Tongue (tissue), 2 donors: Measurements from ENCODE around the gene ZNF804A. TPM values are rescaled to one million over a fixed set of nuclear protein-coding genes. Genes with fewer than 3 reads are reported as not detected.
"Not testable (repeated sequence)": the region's sequence is repeated elsewhere in the genome, so short reads cannot be mapped to it uniquely, and the experiment has no call there.

ENCODE experiments used
- DNase-seq: peaks from one replicate; pipeline ENCODE4 v3.0.0-alpha.2; 2015
- total RNA-seq: library from RNA; depleted of rRNA; stranded (reverse); fragments of >200 nt; gene quantifications from one replicate; pipeline ENCODE4 v1.2.3, GENCODE V29; 2014

The ZNF804A gene
- total RNA-seq, 1 donor from 2014 or later = 0.41 TPM

- DNase-seq = no peak
Observed at GRCh38 chr2:184728411-184728810, 130.1 kb downstream of the ZNF804A start.

- no peak for DNase-seq
Observed at GRCh38 chr2:184729581-184729980, 131.3 kb downstream of the ZNF804A start.

GRCh38 chr2:184730288-184730687 lies 132.0 kb downstream of the ZNF804A start:
- no peak for DNase-seq

- no peak for DNase-seq
Observed at GRCh38 chr2:184734338-184734737, 136.0 kb downstream of the ZNF804A start.

- no peak for DNase-seq
Observed at GRCh38 chr2:184735611-184736010, 137.3 kb downstream of the ZNF804A start.

GRCh38 chr2:184743096-184743495 lies 144.8 kb downstream of the ZNF804A start:
- DNase-seq = no peak

GRCh38 chr2:184756161-184756560 lies 157.8 kb downstream of the ZNF804A start:
- DNase-seq = no peak

DNA sequence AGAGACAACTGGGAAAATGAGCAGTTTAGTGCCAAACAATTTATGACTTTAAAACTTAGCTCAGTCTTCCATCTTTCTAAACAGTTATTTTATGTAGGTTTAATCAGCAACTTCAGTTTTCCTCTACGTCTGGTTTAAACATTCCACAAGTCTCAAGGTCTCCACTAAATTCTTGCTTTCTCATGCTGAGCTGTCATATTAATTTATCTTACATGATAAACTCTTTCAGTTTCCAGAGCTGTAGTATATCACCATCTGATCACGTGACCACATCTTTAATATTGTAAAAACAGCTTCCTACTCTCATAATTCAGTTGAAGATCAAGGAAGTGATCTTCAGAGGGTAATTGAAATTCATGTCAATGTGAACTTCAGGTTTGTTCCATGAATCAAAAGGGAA lies 158.6 kb downstream of the ZNF804A start:
- no peak for DNase-seq

GRCh38 chr2:184759557-184760255 lies 161.4 kb downstream of the ZNF804A start:
- DNase-seq = not testable (repeated sequence)

DNA sequence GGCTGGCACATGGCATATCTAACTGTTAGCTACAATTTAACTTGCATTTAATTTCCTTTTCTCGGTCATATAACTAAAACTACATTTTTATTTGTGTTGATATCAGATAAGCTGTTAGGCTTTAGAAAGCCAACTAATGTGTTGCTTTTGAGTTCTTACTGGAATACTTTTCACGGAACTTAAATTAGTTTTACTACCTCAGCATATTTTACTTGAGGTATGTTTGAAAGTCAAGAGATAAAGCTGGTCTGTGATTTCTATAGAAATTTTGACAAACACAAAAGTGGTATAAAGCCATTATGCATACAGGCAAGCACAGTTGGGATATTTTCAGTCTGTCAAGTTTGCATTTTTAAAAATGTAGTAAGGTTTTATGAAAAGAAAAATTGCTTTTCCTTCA lies 162.6 kb downstream of the ZNF804A start:
- no peak for DNase-seq

- no peak for DNase-seq
Observed at GRCh38 chr2:184765112-184765895, 167.0 kb downstream of the ZNF804A start.

GRCh38 chr2:184767059-184767458 lies 168.7 kb downstream of the ZNF804A start:
- no peak for DNase-seq

- no peak for DNase-seq
Observed at GRCh38 chr2:184769023-184769422, 170.7 kb downstream of the ZNF804A start.

- no peak for DNase-seq
Observed at GRCh38 chr2:184769686-184770085, 171.4 kb downstream of the ZNF804A start.

GRCh38 chr2:184779777-184780176 lies 181.4 kb downstream of the ZNF804A start:
- DNase-seq = no peak

DNA sequence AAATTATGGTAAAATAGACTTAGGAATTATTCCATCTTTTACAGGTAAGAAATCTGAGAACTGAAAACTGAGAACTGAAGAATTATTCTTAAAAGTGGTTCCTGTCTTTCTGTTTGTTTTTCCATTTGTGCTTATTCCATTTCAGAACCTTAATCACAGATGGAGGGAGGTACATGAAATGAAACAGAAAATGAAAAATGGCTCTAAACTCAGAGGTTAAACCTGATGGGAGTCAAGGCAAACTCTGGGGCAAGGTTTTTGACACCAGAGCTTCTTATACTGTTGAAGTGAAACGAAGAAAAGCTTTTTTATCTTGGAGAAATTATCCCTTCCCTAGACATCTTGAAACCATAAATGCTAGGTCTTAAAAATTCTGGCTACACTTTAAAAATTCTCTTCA lies 182.1 kb downstream of the ZNF804A start:
- DNase-seq = no peak

DNA sequence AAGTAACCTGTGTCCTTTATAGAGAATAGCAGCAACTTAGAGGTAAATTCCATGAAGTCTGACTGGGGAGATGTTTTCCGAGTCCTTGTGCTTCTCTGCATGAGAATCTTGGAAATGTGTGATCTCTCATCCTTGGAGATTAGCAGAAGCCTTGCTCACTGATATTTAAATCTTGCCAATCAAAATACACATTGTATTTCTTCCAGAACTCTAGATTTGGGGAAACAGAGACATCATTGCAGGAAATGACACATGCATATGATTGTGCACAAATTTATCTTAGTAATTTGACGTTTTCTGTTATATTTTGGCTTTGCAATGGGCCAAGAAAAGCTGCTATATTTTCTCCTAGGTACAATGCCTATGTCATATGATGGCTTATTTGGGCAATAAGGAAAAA lies 182.6 kb downstream of the ZNF804A start:
- DNase-seq = no peak

- DNase-seq = no peak
Observed at GRCh38 chr2:184783576-184783975, 185.2 kb downstream of the ZNF804A start.

GRCh38 chr2:184793176-184793575 lies 194.8 kb downstream of the ZNF804A start:
- no peak for DNase-seq

- no peak for DNase-seq
Observed at GRCh38 chr2:184799379-184799778, 201.1 kb downstream of the ZNF804A start.

DNA sequence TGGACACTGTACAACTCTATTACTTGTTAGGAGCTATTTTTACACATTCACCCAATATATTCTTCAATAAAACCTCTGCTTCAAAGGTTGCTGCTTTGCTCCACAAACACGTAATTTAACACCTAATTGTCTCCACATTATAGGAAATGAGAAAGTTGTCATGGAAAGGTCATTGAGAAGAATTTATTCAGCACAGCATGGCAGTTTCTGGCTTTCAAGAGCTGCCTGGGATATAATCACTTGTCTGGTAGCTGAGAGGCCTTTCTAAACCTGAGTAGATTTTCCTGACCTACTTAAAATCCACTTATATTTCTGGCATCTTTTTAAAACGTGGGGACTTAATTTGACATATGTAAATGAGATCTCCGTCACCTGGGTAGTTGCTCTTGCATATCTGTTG lies 216.1 kb downstream of the ZNF804A start:
- no peak for DNase-seq

DNA sequence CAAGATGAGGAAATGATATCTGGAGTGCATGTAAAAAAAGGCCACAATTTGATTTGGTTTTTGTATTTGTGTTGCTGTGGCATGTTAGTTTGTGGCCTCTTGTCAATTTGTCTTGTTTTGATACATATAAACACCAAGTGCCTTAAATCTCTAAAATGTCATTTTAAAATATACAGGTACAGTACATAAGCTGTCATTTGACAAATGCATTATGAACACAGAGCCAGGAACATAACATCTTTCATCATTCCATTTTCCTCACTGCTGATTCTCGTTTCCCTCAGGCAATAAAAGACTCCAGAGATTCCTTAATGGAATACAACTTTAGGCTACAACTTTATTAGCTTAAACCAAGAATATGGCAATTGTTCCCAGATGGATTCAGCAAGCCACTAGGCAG lies 217.5 kb downstream of the ZNF804A start:
- no peak for DNase-seq

GRCh38 chr2:184824597-184824996 lies 226.3 kb downstream of the ZNF804A start:
- no peak for DNase-seq

DNA sequence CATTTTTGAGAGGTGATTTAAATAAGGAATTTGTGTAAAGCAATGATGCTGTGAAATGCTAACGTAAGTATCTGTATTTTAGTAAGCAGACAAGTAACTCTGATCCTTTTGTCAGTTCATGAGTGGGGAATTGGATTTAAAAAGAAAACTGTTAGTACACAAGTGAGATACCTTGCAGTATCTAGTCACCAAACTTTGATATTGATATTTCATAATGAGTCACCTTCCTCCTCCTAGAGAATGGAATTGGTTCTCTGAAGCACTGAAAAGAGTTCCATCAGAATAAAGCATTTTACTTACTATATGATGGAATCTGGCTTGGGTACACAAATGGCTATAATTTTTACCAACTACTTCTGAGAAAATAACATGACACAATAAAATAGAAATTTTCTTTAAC lies 232.2 kb downstream of the ZNF804A start:
- DNase-seq = no peak
